ENCODE results near the gene C1QC. TPM values are rescaled to one million over a fixed set of nuclear protein-coding genes. Genes with fewer than 3 reads are reported as not detected.
"Not testable (repeated sequence)": the region's sequence is repeated elsewhere in the genome, so short reads cannot be mapped to it uniquely, and the experiment has no call there.

The C1QC gene
- total RNA-seq, 2 experiments from 2014 or later, result not detected

- Mint-ChIP-seq H3K4me3 (no peak overlapping the region), H3K27me3 (peaks cover 14% of the 10 kb centered on the region), H3K27ac (no peak overlapping the region), H3K36me3 (no peaks in the 10 kb centered on the region), H3K9me3 (no peaks in the 10 kb centered on the region), H3K4me1 (ENCODE audit: low read depth) (no peaks in the 10 kb centered on the region)
- DNase-seq, result no peak
- intact Hi-C loops (cut with micrococcal nuclease), result no loop called here
- POLR2A ChIA-PET, result no interaction called here
- CTCF ChIA-PET, result no interaction called here
These were observed 18.4 kb downstream of the C1QC start for GRCh38 chr1:22661880-22662279.

GRCh38 chr1:22662318-22662717 is 18.9 kb downstream of the C1QC start:
- peaks cover 16% of the 10 kb centered on the region for H3K27me3 Mint-ChIP-seq
- CTCF ChIA-PET, result no interaction called here
- no peak overlapping the region for H3K27ac Mint-ChIP-seq
- H3K4me3 Mint-ChIP-seq, result no peak overlapping the region
- no peak for DNase-seq
- intact Hi-C loops (cut with micrococcal nuclease), result no loop called here
- H3K4me1 Mint-ChIP-seq (ENCODE audit: low read depth), result no peaks in the 10 kb centered on the region
- POLR2A ChIA-PET, result no interaction called here
- no peaks in the 10 kb centered on the region for H3K36me3 Mint-ChIP-seq
- no peaks in the 10 kb centered on the region for H3K9me3 Mint-ChIP-seq

DNA sequence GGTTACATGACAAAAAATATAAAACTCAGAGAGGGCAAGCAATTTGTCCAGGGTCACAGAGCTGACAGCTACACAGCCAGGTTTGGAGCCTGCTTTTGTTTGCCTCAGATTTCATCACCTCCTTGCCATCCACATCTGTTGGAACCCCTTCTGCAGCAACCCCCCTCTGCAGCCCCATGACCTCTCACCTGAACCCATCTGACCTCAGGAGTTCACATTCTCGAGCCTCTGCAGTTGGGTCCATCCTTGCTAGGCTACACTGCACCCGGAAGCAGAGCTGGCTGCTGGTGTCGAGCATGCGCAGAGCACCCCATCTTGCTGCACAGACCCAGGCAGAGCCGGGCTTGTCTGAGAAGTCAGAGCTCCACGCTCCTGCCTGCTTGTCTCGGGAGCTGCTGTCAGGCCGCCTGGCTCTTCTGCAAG is 19.6 kb downstream of the C1QC start:
- POLR2A ChIA-PET, result no interaction called here
- Mint-ChIP-seq H3K9me3 (no peaks in the 10 kb centered on the region), H3K4me3 (no peak overlapping the region), H3K36me3 (no peaks in the 10 kb centered on the region), H3K27ac (no peak overlapping the region), H3K27me3 (peaks cover 20% of the 10 kb centered on the region), H3K4me1 (ENCODE audit: low read depth) (no peaks in the 10 kb centered on the region)
- CTCF ChIA-PET, result no interaction called here
- DNase-seq, result no peak
- intact Hi-C loops (cut with micrococcal nuclease), result no loop called here

DNA sequence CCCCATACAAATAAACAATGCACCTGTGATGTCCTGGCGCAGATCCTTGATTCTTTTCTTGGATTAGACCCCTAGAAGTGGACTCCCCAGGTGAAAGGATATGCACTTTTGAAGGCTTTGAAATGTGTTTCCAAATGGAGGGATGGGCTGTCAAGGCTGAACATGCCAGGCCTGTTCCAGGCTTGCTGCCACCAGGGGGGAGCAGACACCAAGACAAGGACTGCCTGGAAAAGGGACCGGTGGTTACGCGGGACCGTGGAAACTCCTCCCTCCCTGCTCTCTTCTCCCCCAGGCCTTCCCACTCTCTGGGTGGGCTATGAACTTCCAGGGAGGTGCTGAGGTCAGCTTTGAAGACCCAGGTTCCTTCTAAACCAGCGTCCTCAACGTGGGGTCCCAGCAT is 22.3 kb downstream of the C1QC start:
- H3K27me3 Mint-ChIP-seq, result peaks cover 26% of the 10 kb centered on the region
- no peak overlapping the region for H3K27ac Mint-ChIP-seq
- no peak for DNase-seq
- no peak overlapping the region for H3K4me3 Mint-ChIP-seq
- H3K36me3 Mint-ChIP-seq, result no peaks in the 10 kb centered on the region
- H3K4me1 Mint-ChIP-seq (ENCODE audit: low read depth), result no peaks in the 10 kb centered on the region
- POLR2A ChIA-PET, result no interaction called here
- intact Hi-C loops (cut with micrococcal nuclease), result no loop called here
- CTCF ChIA-PET, result no interaction called here
- H3K9me3 Mint-ChIP-seq, result no peaks in the 10 kb centered on the region

- Mint-ChIP-seq H3K9me3 (no peaks in the 10 kb centered on the region), H3K27ac (no peak overlapping the region), H3K4me3 (no peak overlapping the region), H3K36me3 (no peaks in the 10 kb centered on the region), H3K4me1 (ENCODE audit: low read depth) (no peaks in the 10 kb centered on the region), H3K27me3 (peaks cover 29% of the 10 kb centered on the region)
- POLR2A ChIA-PET, result no interaction called here
- intact Hi-C loops (cut with micrococcal nuclease), result no loop called here
- no peak for DNase-seq
- CTCF ChIA-PET, result no interaction called here
These were observed 23.0 kb downstream of the C1QC start for GRCh38 chr1:22666412-22666811.

- peaks cover 48% of the 10 kb centered on the region for H3K27me3 Mint-ChIP-seq
- CTCF ChIA-PET; intact Hi-C loops (cut with micrococcal nuclease); H3K36me3 Mint-ChIP-seq; H3K4me3 Mint-ChIP-seq; DNase-seq; POLR2A ChIA-PET; H3K9me3 Mint-ChIP-seq; H3K27ac Mint-ChIP-seq; H3K4me1 Mint-ChIP-seq (ENCODE audit: low read depth): not testable (repeated sequence)
These were observed 25.4 kb downstream of the C1QC start for GRCh38 chr1:22668840-22669239.

GRCh38 chr1:22670352-22670975 is 27.0 kb downstream of the C1QC start:
- intact Hi-C loops (cut with micrococcal nuclease), result no loop called here
- peaks cover 53% of the 10 kb centered on the region for H3K27me3 Mint-ChIP-seq
- H3K9me3 Mint-ChIP-seq, result no peaks in the 10 kb centered on the region
- DNase-seq, result no peak
- ChIA-PET POLR2A (no interaction called here), CTCF (interaction anchor here (0.6 kb wide), 2 partner anchors 15 to 326 kb away, joined by 3 read pairs; no protein-coding TSS in a partner anchor)
- H3K4me3 Mint-ChIP-seq, result no peak overlapping the region
- no peaks in the 10 kb centered on the region for H3K36me3 Mint-ChIP-seq
- no peaks in the 10 kb centered on the region for H3K4me1 Mint-ChIP-seq (ENCODE audit: low read depth)
- H3K27ac Mint-ChIP-seq, result no peak overlapping the region

GRCh38 chr1:22671999-22672398 is 28.6 kb downstream of the C1QC start:
- ChIA-PET POLR2A (no interaction called here), CTCF (interaction anchor here (1.9 kb wide), 1 partner anchor 32 kb away, joined by 8 read pairs; no protein-coding TSS in a partner anchor)
- no peak for DNase-seq
- Mint-ChIP-seq H3K27me3 (peaks cover 54% of the 10 kb centered on the region), H3K9me3 (no peaks in the 10 kb centered on the region), H3K4me3 (no peak overlapping the region), H3K27ac (no peak overlapping the region), H3K36me3 (no peaks in the 10 kb centered on the region), H3K4me1 (ENCODE audit: low read depth) (no peaks in the 10 kb centered on the region)
- intact Hi-C loops (cut with micrococcal nuclease), result no loop called here

DNA sequence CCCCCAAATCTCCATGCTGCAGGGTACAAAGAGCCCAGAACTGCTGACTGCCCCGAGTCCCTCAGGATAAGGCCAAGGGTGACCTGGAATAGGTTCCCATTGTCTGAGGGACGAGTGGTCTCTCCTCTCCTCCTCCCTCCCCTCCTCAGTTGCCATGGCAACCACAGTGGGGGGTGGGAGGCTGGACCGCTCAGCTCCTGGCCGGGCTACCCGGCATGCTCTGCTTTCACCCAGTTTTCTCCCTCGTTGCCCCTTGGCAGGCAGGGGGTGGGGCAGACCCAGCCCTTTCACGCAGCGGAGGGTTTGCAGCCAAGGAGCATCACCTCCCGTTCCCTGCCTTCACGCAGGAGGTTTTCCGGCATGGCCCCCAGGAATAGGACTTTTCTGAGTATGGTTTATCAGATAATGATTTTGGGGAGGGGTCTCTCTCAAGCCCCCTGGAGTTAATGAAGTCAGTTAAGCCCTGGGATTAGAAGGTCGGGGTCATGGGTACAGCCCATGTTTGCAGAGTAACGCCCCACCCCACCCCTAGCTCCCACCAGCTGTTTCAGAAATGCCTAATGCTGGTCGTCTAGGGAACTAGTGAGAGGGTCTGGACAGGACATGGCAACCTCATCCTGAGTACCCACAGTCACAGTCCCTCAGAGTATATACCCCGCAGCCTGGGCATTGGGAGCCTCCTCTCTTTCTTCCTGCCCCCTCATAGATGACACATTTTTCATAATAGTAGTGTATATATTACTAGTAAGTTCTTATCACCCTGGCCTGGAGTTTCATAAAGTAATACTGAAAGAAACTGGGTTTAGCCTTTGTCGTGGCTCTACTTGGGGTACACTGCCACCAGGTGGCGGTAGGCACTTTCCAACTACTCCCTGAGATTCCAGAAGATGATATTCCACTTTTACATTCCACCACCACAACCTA is 30.3 kb downstream of the C1QC start:
- H3K27me3 Mint-ChIP-seq, result peaks cover 49% of the 10 kb centered on the region
- intact Hi-C loops (cut with micrococcal nuclease), result no loop called here
- DNase-seq, result peak; percentile 58
- no peak overlapping the region for H3K27ac Mint-ChIP-seq
- no peaks in the 10 kb centered on the region for H3K4me1 Mint-ChIP-seq (ENCODE audit: low read depth)
- H3K36me3 Mint-ChIP-seq, result no peaks in the 10 kb centered on the region
- H3K4me3 Mint-ChIP-seq, result no peak overlapping the region
- ChIA-PET POLR2A (no interaction called here), CTCF (interaction anchor here (0.5 to 1.9 kb wide), 5 partner anchors 18 to 491 kb away, joined by 3 to 8 read pairs (median 3); no protein-coding TSS in a partner anchor)
- no peaks in the 10 kb centered on the region for H3K9me3 Mint-ChIP-seq

- Mint-ChIP-seq H3K27me3 (peaks cover 47% of the 10 kb centered on the region), H3K4me1 (ENCODE audit: low read depth) (no peaks in the 10 kb centered on the region), H3K9me3 (no peaks in the 10 kb centered on the region), H3K36me3 (no peaks in the 10 kb centered on the region), H3K4me3 (no peak overlapping the region), H3K27ac (no peak overlapping the region)
- DNase-seq, result no peak
- ChIA-PET POLR2A (no interaction called here), CTCF (interaction anchor here (0.8 to 1.7 kb wide), 5 partner anchors 17 to 289 kb away, joined by 3 to 4 read pairs (median 3); no protein-coding TSS in a partner anchor)
- intact Hi-C loops (cut with micrococcal nuclease), result no loop called here
These were observed 30.9 kb downstream of the C1QC start for GRCh38 chr1:22674410-22674749.

GRCh38 chr1:22676151-22676550 is 32.7 kb downstream of the C1QC start:
- H3K4me1 Mint-ChIP-seq (ENCODE audit: low read depth); H3K27ac Mint-ChIP-seq; H3K4me3 Mint-ChIP-seq; DNase-seq; H3K36me3 Mint-ChIP-seq; H3K9me3 Mint-ChIP-seq; intact Hi-C loops (cut with micrococcal nuclease); POLR2A ChIA-PET: not testable (repeated sequence)
- CTCF ChIA-PET, result interaction anchor here (1.2 kb wide), 1 partner anchor 28 kb away, joined by 4 read pairs; no protein-coding TSS in a partner anchor
- peaks cover 36% of the 10 kb centered on the region for H3K27me3 Mint-ChIP-seq

DNA sequence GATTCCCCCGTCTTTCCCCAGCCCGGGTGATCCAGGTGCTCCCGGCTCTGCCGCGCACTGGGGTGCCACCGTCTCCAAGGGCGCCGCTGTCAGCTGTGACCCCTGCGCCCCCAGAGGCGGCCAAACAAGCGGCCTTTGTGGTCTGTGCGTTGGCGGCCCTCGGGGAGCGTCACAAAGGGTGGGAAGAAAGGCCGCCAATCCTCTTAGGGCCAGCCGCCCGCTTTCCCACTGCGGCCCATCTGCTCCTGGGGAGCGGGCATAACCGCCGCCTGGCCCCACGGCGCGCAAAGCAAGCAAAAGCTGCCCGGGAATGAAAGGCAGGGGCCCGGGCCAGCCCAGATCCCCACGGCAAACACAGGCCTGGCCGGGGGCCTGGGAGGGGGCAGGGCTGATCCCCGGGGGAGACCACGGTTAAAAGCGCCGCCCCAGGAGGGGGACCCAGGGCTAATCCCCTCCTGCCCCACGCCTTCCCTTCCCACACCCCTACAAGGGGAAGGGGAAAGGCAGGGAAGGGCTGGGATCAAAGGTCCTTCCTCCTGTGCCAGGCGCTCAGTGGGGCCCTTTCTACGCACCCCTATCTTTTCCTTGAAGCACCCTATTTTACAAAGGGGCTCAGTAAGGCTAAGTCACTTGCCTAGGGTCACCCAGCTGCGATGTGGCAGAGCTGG is 33.6 kb downstream of the C1QC start:
- POLR2A ChIA-PET, result no interaction called here
- Mint-ChIP-seq H3K27ac (no peak overlapping the region), H3K4me1 (ENCODE audit: low read depth) (no peaks in the 10 kb centered on the region), H3K36me3 (no peaks in the 10 kb centered on the region), H3K27me3 (peaks cover 31% of the 10 kb centered on the region), H3K4me3 (no peak overlapping the region), H3K9me3 (no peaks in the 10 kb centered on the region)
- CTCF ChIA-PET, result interaction anchor here (1.2 kb wide), 1 partner anchor 28 kb away, joined by 4 read pairs; no protein-coding TSS in a partner anchor
- DNase-seq, result no peak
- intact Hi-C loops (cut with micrococcal nuclease), result no loop called here

Data from activated CD4-positive, alpha-beta memory T cell treated with anti-CD3 and anti-CD28 coated beads for 36 hours (primary cell).